Heart left ventricle (tissue), 16 donors: ENCODE data around the gene RIPPLY2. TPM values are rescaled to one million over a fixed set of nuclear protein-coding genes. Genes with fewer than 3 reads are reported as not detected.

Experiments
- ATAC-seq, 4 donors: fragments of 200-7000 bp; cut with Tn5 transposase; one replicate each; pipeline ENCODE4 v1.9.1; 2020 to 2022; ENCODE audit warnings: moderate library complexity in 4 of 4, mild to moderate bottlenecking in 3 of 4, moderate number of reproducible peaks in 1 of 4
- DNase-seq, 5 donors: peaks; one replicate each; pipeline ENCODE4 v3.0.0-alpha.2; 2020
- H3K27ac ChIP-seq, 12 donors: fragments of 200-600 bp; sonication (generic) in 4 of 12; one replicate each; pipeline versions ENCODE4 v1.5.0 to v1.8.0; 2016 to 2022; ENCODE audit warnings: mild to moderate bottlenecking in 2 of 12
- H3K27me3 ChIP-seq, 9 donors: fragments of 200-600 bp; sonication (generic) in 2 of 9; one replicate each; pipeline versions ENCODE4 v1.5.1 to v1.8.0; 2016 to 2022; ENCODE audit warnings: mild to moderate bottlenecking in 3 of 9
- H3K36me3 ChIP-seq, 9 donors: fragments of 200-600 bp; sonication (generic) in 2 of 9; one replicate each; pipeline versions ENCODE4 v1.5.0 to v1.8.0; 2018 to 2022; ENCODE audit warnings: mild to moderate bottlenecking in 2 of 9
- H3K4me1 ChIP-seq, 12 donors: fragments of 200-600 bp; sonication (generic) in 4 of 12; one replicate each; pipeline versions ENCODE4 v1.5.0 to v1.8.0; 2016 to 2022; ENCODE audit warnings: mild to moderate bottlenecking in 3 of 12
- H3K4me3 ChIP-seq, 12 donors: fragments of 200-600 bp; sonication (generic) in 4 of 12; one replicate each; pipeline versions ENCODE4 v1.5.0 to v1.8.0; 2017 to 2022; ENCODE audit warnings: mild to moderate bottlenecking in 9 of 12, moderate library complexity in 4 of 12
- H3K9me3 ChIP-seq, 12 donors: fragments of 200-600 bp; sonication (generic) in 4 of 12; one replicate each; pipeline versions ENCODE4 v1.5.0 to v1.8.0; 2016 to 2022; ENCODE audit warnings: mild to moderate bottlenecking in 1 of 12
- POLR2A ChIP-seq, 2 donors: fragments of 450-650 bp; IDR thresholded peaks; one replicate each; pipeline ENCODE4 v1.6.1; 2017; ENCODE audit warnings: antibody characterized with exemption in 2 of 2, mild to moderate bottlenecking in 2 of 2, moderate library complexity in 2 of 2
- WGBS, 4 donors: extraction: QIAGEN DNeasy Blood & Tissue Kit in 2 of 4; methylation state at CpG; one replicate each; pipeline versions ENCODE4 v1.1.5 to v1.1.7; 2013 to 2018; 5-methylcytosine and 5-hydroxymethylcytosine counted together
- intact Hi-C, 10 donors: fragments of 100-400 bp; cut with DNase I; formaldehyde crosslinking; loops; one replicate each; pipeline versions ENCODE4 v1.11.1 to v1.14.2; 2022
- polyA plus RNA-seq, 2 donors: library from polyadenylated mRNA; stranded (reverse); fragments of 200-250 nt; gene quantifications; one replicate each; pipeline ENCODE4 v1.2.3, GENCODE V29; 2013
- total RNA-seq, 9 donors: library from RNA; depleted of rRNA in 2 of 9; stranded (reverse); fragments of >200 nt in 2 of 9; fragmentation: NEBNext Ultra II Directional in 3 of 9; extraction: Animal tissue kit (Norgen Biotek cat#: 25700) in 3 of 9; gene quantifications; one replicate each; pipeline versions ENCODE4 v1.1.0 to v1.2.4, GENCODE V29; 2016 to 2023
- TF ChIP-seq, protein P1 (sequence below), 12 donors: fragments of 200-600 bp; sonication (generic) in 4 of 12; IDR thresholded peaks; one replicate each; pipeline versions ENCODE4 v1.5.0 to v1.8.0; 2018 to 2022; ENCODE audit warnings: antibody characterized with exemption in 12 of 12, mild to moderate bottlenecking in 5 of 12
- donor health status: ischemic (EF 13 %, LVEDD 7.1; RV severe dilation, severe dysfunction).
- donor health status: healthy with polysubstance abuse.
- donor health status: DM: no; HTN: yes; CAD: no.
- donor health status: DM: no; HTN: no; CAD: no.
- donor health status: ischemic (EF 25% LVEDD 6.9; RV normal size, moderate dysfunction).
- donor health status: ischemic (EF 25% LVEDD 5.7; RV mildly dilated, moderate dysfunction).
- donor health status: healthy.
- donor health status: DM: yes; HTN: yes; CAD: no.
- donor health status: ischemic (EF 35%, LVEDD 5.7; RV mildly dilated, moderate dysfunction).
- donor health status: nonischemic (EF 11% LVEDD 7.7; RV severe dilation, severe dysfunction).
- donor health status: DM: yes; HTN: yes; CAD: no.
- donor health status: PGD.
- donor health status: ischemic (EF 29% LVEDD 5.4; RV normal size, mild dysfunction).
- donor health status: nonischemic (EF 23%, LVEDD 6.1; RV moderate dilation, normal function).

RIPPLY2 gene
- total and polyA plus RNA-seq, 11 donors = not detected

DNA sequence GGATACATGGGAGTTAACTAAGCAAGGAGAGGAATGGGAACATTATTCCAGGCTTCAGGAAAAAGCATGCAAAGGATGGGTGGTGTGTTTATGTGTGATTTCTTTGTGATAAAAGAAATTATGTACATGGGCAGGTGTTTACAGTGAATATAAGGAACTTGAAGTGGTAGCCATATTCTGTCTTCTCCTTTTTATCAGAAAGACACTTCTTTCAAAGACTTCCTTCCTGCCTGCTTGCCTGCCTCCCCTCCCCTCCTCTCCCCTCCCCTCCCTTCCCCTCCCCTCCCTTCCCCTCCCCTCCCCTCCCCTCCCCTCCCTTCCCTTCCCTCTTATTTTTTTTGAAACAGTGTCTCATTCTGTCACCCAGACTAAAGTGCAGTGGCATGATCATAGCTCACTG lies 20.7 kb downstream of the RIPPLY2 start:
- Histone ChIP-seq H3K27me3 (no peaks in the 10 kb centered on the region), H3K4me3 (no peak overlapping the region), H3K4me1 (peaks cover 0 to 16% (median 0%) of the 10 kb centered on the region in 12 donors), H3K36me3 (peaks cover 0 to 10% (median 0%) of the 10 kb centered on the region in 9 donors), H3K27ac (no peak overlapping the region), H3K9me3 (no peaks in the 10 kb centered on the region)
- intact Hi-C loops = no loop called here
- TF ChIP-seq, protein P1, sequence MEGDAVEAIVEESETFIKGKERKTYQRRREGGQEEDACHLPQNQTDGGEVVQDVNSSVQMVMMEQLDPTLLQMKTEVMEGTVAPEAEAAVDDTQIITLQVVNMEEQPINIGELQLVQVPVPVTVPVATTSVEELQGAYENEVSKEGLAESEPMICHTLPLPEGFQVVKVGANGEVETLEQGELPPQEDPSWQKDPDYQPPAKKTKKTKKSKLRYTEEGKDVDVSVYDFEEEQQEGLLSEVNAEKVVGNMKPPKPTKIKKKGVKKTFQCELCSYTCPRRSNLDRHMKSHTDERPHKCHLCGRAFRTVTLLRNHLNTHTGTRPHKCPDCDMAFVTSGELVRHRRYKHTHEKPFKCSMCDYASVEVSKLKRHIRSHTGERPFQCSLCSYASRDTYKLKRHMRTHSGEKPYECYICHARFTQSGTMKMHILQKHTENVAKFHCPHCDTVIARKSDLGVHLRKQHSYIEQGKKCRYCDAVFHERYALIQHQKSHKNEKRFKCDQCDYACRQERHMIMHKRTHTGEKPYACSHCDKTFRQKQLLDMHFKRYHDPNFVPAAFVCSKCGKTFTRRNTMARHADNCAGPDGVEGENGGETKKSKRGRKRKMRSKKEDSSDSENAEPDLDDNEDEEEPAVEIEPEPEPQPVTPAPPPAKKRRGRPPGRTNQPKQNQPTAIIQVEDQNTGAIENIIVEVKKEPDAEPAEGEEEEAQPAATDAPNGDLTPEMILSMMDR (IDR thresholded peaks at IDR 0.05) = no peak
- no peak for TF ChIP-seq POLR2A (IDR thresholded peaks at IDR 0.05)
- ATAC-seq = no peak
- no peak for DNase-seq

DNA sequence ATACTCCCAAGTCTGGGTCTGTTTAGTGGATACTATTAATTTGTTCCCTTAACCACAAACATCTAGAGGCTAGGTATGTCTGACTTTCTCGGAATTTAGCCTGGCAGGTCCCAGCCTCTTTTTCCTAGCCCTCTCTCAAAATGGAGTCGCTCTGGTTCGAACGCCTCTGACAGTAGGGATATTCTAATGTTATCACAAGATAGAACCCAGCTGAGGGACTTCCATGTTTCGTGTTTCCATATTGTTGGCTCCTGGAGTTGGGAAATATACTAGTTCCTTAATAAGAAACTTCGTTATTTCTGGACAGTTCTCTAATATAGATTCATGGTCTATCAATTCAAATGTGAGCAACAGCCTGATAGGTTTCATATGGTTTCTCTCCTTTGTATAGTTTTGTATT lies 22.7 kb downstream of the RIPPLY2 start:
- WGBS, 4 donors = 90 to 97% (median 92%) methylated on average over 6 of the region's 6 CpGs
- no peaks in the 10 kb centered on the region for H3K9me3 ChIP-seq
- intact Hi-C loops = no loop called here
- ATAC-seq = no peak
- DNase-seq = no peak
- no peaks in the 10 kb centered on the region for H3K27me3 ChIP-seq
- H3K27ac ChIP-seq = no peak overlapping the region
- H3K4me3 ChIP-seq = no peak overlapping the region
- TF ChIP-seq, protein P1 (IDR thresholded peaks at IDR 0.05) = no peak
- no peak for TF ChIP-seq POLR2A (IDR thresholded peaks at IDR 0.05)
- H3K4me1 ChIP-seq = peaks cover 0 to 16% (median 0%) of the 10 kb centered on the region in 12 donors
- H3K36me3 ChIP-seq = peaks cover 0 to 2% (median 0%) of the 10 kb centered on the region in 9 donors

DNA sequence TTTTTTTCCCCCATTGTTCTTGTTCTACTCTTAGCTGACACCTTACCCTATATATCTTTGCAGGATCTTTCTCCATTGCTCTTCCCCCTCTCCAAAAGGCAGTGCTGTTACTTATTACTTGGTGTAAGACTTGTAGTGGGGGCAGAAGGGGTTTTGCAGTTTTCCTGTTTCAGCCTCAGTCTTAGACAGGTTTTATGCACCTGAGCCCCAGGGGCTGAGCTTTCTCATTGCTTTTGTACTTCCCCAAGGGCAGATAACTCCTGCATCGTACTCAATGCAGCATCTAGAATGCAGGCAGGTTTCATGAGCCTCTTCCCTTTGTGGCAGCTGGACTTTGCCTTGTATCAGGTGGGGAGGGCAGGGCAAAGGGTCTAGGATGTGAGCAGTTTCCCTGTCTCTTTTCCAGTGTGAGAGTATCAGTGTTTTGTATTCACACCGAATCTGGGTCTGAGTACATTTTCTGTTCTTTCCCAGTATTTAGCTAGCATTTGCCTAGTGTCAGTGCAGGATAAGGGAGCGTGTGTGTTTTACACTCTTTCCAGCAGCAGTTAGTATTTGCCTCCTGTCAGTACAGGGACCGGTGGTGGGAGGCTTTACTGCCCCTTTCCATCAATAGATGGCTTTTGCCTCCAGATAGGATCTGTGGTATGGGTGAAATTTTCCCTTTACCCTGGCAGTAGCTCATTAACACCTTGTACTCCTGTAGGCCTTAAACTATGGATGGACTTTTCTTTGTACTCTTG lies 25.9 kb downstream of the RIPPLY2 start:
- no peak overlapping the region for H3K4me3 ChIP-seq
- DNase-seq (no peak), ATAC-seq (no peak)
- H3K9me3 ChIP-seq = no peaks in the 10 kb centered on the region
- intact Hi-C loops = no loop called here
- H3K27ac ChIP-seq = no peak overlapping the region
- no peaks in the 10 kb centered on the region for H3K4me1 ChIP-seq
- TF ChIP-seq POLR2A (IDR thresholded peaks at IDR 0.05) = no peak
- TF ChIP-seq, protein P1 (IDR thresholded peaks at IDR 0.05) = no peak
- H3K27me3 ChIP-seq = no peaks in the 10 kb centered on the region
- H3K36me3 ChIP-seq = no peaks in the 10 kb centered on the region
- 68 to 73% (median 71%) methylated on average over 4 of the region's 4 CpGs for WGBS, 4 donors

DNA sequence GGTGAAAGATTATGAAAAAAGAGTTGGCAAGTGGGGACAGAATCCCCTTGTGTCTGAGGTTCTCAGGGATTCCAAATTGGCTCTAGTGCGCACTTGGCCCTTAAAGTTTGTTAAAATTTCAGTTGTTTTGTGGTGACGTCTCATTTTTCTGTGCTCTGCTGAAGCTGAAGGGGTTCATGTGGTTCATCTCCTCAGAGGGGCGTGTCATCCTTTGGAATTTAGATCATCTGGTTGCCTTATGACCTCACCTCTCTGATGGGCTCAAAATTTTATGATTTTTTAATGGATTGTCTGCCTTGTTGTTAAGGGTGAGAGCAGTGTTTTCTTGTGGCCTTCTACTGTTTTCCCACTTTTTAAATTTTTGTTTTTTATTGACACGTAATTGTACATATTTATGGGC lies 26.6 kb downstream of the RIPPLY2 start:
- DNase-seq = no peak
- Histone ChIP-seq H3K4me3 (no peak overlapping the region), H3K27ac (no peak overlapping the region), H3K36me3 (no peaks in the 10 kb centered on the region), H3K4me1 (no peaks in the 10 kb centered on the region), H3K9me3 (no peaks in the 10 kb centered on the region), H3K27me3 (no peaks in the 10 kb centered on the region)
- intact Hi-C loops = loop anchor here in 3 of 10 donors (5.0 kb wide), 2 partner anchors 343 to 348 kb away; partner anchors contain the start of gene CEP162 (in 2 of the 3)
- TF ChIP-seq, protein P1 (IDR thresholded peaks at IDR 0.05) = no peak
- no peak for TF ChIP-seq POLR2A (IDR thresholded peaks at IDR 0.05)
- ATAC-seq = no peak
- WGBS, 4 donors = 87 to 94% (median 89%) methylated on average over 4 of the region's 4 CpGs
